NT2/D1 (cell line): ENCODE measurements around the gene GJC2.

Experiments used
- DNase-seq: peaks from one replicate; pipeline ENCODE4 v3.0.0-alpha.2; 2011; ENCODE audit warnings: low read depth, low spot score
- H3K27me3 ChIP-seq: 2 replicates; pipeline ENCODE4 v1.6.0; 2011; ENCODE audit warnings: mild to moderate bottlenecking; ENCODE audit not compliant: insufficient read length, insufficient read depth
- H3K36me3 ChIP-seq: 2 replicates; pipeline ENCODE4 v1.6.1; 2011; ENCODE audit warnings: mild to moderate bottlenecking, low read length, mixed read lengths; ENCODE audit not compliant: insufficient read depth, insufficient read length
- H3K4me1 ChIP-seq: 2 replicates; pipeline ENCODE4 v1.5.1; 2011; ENCODE audit not compliant: insufficient read depth, insufficient read length
- H3K4me3 ChIP-seq: 2 replicates; pipeline ENCODE4 v1.5.1; 2011; ENCODE audit warnings: low read depth; ENCODE audit not compliant: insufficient read length
- H3K9ac ChIP-seq: 2 replicates; pipeline ENCODE4 v1.6.0; 2011; ENCODE audit warnings: low read depth; ENCODE audit not compliant: insufficient read length
- H3K9me3 ChIP-seq: 2 replicates; pipeline ENCODE4 v1.5.1; 2011; ENCODE audit warnings: mild to moderate bottlenecking, low read length; ENCODE audit not compliant: insufficient read depth
- SUZ12 ChIP-seq: IDR thresholded peaks from 2 replicates; pipeline ENCODE4 v1.6.1; 2011; ENCODE audit not compliant: insufficient read length, insufficient read depth; ENCODE audit errors: extremely low read depth
- YY1 ChIP-seq: IDR thresholded peaks from 2 replicates; pipeline ENCODE4 v1.6.1; 2011; ENCODE audit not compliant: insufficient read length, insufficient read depth
- ZNF274 ChIP-seq: IDR thresholded peaks from 2 replicates; pipeline ENCODE4 v1.6.1; 2011; ENCODE audit warnings: mild to moderate bottlenecking, low read depth, low read length

The GJC2 gene

DNA sequence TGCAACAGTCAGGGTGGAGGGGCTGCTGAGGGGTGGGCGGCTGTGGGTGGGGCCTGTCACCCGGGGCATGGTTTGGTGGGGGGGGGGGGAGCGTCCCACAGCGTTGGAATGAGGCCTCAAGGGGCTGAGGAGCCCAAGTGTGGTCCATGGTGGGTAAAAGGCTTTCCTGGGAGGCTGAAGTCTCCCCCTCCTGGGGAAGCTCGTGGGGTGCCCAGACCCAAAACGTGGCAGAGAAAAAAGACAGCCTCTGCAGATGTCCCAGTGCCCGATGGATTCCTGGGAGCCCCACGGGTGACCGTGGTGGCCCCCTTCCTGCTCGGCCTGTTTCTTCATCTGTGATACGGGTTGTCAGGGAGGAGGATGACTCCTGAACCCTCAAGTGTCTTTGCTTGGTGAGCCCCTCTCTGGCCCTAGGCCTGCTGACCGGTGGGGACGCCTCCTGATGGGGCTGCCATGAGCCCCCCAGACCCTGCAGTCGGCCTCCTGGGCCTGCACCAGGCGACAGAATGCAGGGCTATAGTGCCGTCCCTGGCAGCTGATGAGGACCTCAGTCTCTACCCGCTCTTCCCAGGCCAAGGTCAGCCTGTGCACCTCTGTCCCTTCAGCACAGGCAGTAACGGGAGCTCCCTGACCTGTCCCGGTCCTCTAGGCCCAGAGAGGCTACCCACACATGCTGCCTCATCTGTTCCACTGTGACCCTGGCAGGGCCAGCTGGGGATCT is 59.3 kb downstream of the GJC2 start:
- H3K4me1 ChIP-seq, result peaks cover 25% of the 10 kb centered on the region
- H3K27me3 ChIP-seq, result no peaks in the 10 kb centered on the region
- H3K9me3 ChIP-seq, result no peaks in the 10 kb centered on the region
- H3K4me3 ChIP-seq, result no peak overlapping the region
- no peak overlapping the region for H3K9ac ChIP-seq
- TF ChIP-seq YY1, result no peak
- no peak for TF ChIP-seq ZNF274
- no peak for TF ChIP-seq SUZ12
- H3K36me3 ChIP-seq, result no peaks in the 10 kb centered on the region
- no peak for DNase-seq
